Endothelial cell of hepatic sinusoid (primary cell): ENCODE results near the gene MSI2.

Experiments used
- in situ Hi-C: cut with HindIII; loops from 2 replicates; pipeline ENCODE4 v1.10.0; 2017; ENCODE audit warnings: low sequenced_read_pairs

Gene MSI2

DNA sequence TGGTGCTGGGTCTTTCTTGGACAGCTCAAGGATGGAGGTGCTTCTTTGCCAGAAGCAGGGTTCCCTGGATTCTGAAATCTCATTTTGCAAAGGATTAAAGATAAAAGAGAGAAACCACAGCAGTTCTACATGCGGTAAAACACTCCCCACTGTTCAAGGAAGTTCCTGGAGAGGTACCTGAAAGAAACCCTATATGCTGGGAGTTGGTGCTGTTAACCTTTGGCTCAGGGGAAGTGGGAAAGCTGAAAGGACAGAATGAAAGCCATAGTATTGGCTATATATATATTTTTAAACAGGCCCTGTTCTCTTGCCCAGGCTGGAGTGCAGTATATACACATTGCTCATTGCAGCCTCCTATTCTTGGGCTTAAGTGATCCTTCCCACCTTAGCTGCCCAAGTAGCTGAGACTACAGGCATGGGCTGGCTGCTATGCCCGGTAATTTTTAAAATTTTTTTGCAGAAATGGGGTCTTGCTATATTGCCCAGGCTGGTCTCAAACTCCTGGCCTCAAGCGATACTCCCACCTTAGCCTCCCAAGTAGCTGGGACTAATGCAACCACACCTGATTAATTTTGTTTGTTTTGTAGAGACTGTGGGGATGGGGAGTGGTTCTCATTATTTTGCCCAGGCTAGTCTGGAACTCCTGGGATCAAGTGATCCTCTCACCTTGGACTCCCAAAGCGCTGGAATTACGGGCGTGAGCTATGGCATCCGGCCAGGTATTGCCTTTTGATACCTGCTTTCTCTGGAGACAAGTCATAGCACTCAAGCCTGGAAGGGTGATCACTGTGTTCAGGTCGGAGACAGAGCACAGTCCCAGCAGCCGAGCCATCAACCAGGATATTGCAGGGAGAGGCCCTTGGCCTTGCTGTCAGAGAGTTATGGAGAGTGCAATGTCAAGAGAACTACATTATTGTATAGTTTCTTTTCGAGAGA is 55.2 kb downstream of the MSI2 start:
- in situ Hi-C loops, result no loop called here

DNA sequence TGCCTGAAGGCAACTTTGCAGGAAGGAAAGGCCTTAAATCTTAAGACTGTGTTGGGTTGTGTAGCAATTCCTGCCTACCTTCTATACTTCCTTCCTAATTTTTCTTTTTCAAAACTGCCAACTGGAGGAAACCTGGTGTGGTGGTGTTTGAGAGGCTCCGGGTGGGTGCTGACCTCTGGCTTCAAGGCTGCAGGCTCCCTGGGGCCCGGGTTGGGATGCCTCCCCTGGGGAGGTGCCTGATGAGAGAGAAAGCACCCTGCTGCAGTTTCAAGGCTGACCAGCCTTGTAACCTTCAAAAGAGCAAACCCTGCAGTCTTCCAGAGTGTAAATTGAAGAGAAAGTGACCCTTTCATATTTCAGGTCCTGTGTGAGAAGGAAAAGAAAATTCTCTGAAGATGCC is 55.9 kb downstream of the MSI2 start:
- in situ Hi-C loops, result no loop called here

DNA sequence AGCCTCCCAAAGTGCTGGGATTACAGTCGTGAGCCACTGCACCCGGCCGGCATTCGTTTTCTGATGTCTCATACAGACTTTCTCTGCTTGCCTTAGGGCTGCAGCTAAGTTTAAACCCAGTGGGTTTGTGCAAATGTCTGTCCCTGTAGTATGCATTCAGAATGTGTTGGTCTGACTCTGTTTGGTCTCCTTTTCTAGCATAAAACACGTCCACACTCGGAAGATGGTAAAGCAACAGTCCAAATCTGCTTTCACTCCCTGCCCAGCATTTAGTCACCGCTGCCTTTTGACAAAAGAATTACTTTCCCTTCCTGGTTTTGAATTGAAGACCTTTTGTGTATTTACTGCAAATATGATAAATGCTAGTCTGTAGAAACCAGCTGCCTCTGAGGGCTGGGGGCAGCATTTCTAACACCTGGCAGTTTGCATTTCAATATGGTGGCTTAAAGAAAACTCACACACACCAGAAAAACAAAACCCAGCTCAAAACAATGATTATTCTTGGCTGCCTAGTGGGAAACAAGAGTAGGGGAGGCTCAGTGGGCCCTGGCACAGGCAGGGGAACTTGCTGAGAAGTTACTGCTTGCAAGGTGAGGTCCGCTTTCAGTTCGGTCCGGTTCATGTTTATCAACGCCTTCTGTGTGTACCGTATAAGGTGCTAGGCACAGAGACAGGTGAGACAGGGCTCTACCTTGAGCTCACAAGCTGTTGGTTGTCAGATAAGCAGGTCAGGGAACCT is 56.9 kb downstream of the MSI2 start:
- in situ Hi-C loops, result no loop called here

DNA sequence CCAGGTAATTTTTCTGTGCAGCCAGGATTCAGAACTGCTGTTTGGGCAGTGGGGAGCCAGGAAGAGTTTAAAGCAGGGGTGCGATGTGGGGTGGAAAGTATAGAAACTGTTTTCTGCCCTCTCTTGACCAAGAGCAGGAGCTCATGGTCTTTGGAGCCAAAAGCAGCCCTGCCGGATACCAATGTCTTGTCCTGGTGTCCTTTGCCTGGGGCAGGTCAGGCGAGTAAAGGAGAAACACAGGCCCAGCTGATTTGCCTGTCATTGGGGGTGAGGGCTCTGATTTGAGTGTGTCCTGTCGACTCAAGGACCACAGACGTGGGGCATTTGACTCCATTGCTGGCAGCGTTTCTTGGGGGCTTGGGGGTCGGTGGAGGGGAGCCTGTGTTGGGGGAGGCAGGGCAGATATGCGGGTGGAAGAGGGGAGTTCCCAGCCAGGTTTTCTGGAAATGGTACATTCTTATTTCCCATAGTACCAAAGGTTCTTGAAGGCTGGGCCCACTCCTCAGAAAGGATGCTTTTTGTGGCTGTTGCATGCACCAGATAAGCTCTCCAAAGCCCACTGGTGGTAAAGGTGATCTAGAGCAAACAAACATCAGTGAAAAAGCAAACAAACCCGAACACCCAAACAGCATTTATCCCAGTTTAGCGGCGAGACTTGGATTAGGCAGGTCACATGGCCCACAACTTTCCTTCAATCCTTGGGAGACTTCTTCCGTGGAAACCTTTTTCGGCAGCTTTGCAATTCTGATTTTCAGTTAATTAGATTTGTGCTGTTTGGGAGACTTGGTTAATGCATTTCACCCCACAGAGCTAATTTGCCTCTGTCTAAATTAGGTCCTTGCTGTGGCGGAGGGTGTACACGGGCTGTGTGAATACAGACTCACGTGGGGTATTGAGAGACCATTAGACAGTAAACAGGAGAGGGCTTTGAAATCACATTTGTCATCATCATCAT is 59.0 kb downstream of the MSI2 start:
- in situ Hi-C loops, result loop anchor here (5.0 kb wide), 2 partner anchors 37 to 43 kb away; no protein-coding TSS in a partner anchor

DNA sequence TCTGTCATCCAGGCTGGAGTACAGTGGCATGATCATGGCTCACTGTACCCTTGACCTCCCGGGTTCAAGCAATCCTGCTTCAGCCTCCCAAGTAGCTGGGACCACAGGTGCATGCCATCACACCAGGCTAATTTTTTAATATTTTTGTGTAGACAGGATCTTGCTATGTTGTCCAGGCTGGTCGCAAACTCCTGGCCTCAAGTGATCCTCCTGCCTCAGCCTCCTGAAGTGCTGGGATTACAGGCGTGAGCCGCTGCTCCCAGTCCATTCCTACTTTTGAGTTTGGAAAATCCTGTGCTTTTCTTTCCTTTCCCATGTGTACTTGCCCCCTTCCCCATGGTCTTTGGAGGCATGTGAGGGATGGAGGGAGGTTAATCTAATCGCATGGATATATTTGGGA is 60.0 kb downstream of the MSI2 start:
- in situ Hi-C loops, result loop anchor here (5.0 kb wide), 2 partner anchors 36 to 44 kb away; no protein-coding TSS in a partner anchor

DNA sequence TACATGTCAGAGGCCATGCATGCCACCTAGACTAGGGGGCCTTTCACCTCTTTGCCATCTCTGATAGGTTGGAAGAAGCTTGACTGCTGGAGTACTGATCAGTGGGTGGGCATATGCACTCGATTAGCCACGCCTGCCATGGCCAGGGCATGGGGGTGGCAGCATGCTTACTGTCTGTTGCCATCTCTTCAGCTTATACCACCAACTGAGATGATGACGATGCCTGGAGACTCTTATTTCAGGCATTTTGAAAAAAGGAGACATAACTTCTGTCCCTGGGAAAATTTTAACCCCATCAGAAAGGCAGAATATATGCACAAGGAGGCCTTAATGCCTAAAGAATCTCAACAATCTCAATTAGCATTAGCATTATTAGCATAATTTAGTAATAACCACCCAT is 60.8 kb downstream of the MSI2 start:
- in situ Hi-C loops, result loop anchor here (5.0 kb wide), 2 partner anchors 35 to 45 kb away; no protein-coding TSS in a partner anchor

DNA sequence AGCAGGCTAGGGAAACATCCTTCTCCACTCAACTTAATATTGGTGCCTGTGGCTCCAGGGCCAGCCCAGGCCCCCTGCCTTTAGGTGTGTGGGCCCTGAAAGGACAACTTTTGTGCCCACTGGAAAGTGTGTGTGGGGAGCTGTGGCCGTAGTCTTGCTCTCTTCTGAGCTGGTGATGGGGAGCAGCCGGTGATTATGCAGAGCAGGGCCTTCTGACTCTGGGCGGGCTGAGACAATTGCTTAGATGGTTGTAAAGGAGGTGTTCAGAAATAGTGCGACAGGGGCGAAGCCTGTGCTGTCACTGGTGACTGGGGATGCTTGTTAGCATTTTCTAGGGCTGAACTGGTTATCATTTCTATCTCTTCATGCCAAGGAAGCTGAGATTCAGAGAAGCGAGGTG is 62.6 kb downstream of the MSI2 start:
- in situ Hi-C loops, result loop anchor here (5.0 kb wide), 2 partner anchors 33 to 47 kb away; no protein-coding TSS in a partner anchor

DNA sequence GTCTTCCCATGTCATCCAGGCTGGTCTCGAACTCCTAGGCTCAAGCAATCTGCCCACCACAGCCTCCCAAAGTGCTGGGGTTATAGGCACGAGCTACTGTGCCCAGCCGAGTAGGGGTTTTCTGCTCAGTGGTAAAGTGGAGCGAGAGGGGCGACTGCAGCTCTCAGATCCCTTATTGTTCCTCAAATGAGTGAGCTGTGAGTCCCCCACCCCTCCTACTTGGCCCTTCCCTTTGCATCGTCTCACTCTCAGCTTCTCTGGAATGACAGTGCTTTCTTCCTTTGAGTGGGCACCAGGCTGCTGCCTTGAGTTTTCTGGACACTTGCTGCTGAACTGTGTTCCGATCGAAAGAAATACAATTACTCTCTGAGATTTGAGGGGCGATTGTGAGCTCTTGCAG is 63.5 kb downstream of the MSI2 start:
- in situ Hi-C loops, result loop anchor here (5.0 kb wide), 2 partner anchors 32 to 48 kb away; no protein-coding TSS in a partner anchor

DNA sequence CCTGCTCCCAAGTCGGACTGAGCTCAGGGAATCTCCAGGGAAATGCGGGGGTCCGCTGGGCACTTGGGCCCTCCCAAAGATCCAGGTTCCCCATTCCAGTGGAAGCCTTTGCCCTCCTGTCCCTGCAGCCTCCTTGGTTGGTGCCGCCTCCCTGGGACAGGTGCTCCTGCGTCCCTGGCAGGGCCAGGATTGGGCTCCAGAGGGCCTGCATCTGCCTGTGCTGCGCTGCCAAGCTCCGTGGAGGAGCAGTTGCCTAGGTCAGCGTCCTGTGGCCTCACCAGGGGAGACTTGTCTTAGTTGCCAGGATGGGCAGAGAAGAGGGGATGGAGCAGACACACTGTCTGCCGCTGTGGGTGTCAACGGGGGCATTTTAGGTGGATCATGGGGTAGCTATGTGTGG is 67.1 kb downstream of the MSI2 start:
- in situ Hi-C loops, result no loop called here

DNA sequence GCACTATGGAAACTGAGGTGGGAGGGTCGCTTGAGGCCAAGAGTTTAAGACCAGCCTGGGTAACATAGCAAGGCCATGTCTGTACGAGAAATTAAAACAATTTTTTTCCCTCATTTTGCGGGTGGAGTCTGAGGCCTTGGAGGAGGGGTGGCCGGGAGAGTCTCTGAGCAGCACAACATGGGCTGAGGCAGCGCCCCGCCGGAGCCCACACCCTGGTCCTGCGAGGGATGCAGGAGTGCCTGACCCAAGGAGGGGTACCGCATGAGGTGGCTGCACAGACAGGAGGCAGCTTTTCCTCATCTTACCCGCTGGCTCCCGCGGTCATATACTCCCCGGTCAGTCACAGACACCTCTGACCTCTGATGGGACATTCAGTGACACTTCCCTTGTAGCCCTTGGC is 67.7 kb downstream of the MSI2 start:
- in situ Hi-C loops, result no loop called here

DNA sequence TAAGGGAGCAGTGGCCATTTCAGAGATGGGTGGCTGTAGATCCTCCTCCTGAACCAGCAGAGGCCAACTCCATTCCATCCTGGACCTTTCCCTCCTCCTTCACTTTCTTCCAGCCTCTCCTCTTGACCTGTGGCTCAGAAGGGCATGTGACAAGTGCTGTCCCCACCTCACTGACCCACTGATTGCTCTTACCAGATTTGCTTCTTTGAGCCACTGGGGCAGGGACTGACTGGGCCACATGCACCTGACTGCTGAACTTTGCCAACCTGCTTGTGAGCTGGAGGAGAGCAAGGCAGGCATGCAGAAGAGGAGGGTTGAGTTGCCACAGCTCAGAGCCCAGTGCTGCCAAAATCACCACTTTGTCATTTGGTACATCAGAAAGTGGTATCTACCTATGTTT is 68.3 kb downstream of the MSI2 start:
- in situ Hi-C loops, result no loop called here

DNA sequence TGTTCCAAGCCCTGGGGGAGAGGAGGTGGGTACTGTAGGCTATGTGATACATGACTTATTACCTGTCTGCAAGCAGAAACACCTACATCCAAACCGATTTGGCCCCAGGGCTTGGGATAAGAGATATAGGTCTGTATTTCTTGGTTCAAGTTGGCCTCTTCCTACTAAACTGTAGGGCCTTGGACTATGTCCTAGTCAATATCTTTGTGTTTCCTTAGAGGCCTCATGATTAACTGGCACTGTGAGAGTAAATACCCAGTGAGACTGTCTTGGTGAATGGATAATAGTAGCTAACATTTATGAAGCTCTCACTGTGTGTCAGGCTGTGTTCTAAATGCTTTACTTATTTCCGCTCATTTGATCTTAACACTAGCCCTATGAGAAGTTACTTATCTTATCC is 70.0 kb downstream of the MSI2 start:
- in situ Hi-C loops, result no loop called here

DNA sequence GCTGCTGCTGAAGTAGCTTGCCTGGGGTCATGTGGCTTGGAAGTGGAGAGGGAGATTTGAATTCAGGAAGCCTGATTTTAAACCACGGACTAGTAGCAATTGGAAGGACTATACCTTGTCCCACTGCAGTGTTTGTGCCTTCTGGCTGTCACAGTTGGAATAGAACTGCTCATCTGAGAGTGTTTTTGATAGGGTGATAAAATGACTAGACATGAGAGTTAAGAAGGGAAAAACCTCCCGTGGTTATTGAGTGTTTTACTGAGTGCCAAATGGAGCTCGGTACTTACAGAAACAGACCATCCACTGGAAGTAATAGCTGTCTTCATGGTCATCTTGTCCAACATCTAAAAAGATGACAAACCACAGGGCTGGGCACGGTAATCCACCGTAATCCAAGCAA is 70.4 kb downstream of the MSI2 start:
- in situ Hi-C loops, result no loop called here

DNA sequence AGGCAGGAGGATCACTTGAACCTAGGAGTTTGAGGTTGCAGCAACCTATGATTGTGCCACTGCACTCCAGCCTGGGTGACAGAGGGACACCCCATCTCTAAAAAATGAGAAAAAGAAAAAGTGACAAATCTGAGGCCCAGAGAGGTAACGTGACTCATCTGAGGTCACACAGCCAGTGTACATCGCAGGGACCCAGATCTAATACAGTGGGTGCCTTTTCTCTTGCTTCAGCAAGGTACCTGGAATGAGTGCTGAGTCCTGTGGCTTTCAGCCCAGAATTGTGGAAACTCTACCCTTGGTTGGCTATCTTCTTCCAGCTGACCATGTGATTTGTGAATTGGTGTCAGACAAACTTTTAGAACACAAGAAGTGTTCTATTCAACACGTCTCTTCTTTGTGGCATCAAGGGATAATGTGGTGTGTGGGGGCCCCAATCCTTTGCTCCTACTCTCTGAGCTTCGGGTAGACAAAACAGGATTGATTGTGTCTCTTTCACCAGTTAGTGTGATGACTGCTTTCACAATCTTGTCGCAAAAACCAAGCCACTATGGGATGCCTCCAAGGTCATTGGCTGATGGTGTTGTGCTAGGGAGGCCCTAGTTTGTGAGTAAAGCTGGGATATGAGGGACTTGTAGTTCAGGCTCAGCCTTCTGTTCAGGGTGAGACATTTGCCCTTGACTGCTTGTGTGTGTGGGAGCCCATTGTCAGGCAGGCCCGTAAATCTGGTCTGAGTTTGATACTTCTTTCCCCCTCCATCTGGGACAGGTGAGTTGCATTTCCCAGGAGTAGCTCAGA is 71.0 kb downstream of the MSI2 start:
- in situ Hi-C loops, result no loop called here

DNA sequence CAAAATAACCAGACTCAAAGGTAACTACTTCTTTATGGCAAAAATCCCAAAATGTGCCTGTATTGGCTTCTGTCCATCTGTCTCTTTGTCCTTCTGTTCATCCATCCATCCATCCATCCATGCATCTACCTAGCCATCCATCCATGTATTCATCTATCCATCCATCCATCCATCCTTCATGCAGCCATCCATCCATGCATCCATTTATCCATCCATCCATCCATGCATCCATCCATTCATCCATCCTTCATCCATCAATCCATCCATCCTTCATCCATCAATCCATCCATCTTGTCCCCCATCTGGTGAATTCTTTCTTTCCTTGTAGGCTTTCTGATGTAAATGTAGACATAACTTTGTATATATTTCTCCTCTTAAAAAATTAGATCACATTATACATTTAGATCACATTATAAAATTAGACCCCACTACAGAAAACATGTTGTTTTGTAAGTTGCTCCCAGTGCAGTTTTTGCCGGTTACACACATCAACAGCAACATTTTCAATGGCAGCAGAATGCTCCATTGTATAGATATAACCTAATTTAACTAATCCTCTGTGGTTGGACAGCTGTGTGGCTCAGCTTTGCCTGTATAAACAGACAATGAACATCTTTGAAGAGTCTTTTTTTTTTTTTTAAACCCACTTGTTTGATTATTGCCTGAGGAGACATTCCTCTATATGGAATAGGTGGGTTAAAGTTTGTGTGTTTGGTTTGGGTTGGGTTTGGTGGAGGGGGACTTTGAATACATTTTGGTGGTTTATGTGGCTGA is 72.0 kb downstream of the MSI2 start:
- in situ Hi-C loops, result no loop called here

DNA sequence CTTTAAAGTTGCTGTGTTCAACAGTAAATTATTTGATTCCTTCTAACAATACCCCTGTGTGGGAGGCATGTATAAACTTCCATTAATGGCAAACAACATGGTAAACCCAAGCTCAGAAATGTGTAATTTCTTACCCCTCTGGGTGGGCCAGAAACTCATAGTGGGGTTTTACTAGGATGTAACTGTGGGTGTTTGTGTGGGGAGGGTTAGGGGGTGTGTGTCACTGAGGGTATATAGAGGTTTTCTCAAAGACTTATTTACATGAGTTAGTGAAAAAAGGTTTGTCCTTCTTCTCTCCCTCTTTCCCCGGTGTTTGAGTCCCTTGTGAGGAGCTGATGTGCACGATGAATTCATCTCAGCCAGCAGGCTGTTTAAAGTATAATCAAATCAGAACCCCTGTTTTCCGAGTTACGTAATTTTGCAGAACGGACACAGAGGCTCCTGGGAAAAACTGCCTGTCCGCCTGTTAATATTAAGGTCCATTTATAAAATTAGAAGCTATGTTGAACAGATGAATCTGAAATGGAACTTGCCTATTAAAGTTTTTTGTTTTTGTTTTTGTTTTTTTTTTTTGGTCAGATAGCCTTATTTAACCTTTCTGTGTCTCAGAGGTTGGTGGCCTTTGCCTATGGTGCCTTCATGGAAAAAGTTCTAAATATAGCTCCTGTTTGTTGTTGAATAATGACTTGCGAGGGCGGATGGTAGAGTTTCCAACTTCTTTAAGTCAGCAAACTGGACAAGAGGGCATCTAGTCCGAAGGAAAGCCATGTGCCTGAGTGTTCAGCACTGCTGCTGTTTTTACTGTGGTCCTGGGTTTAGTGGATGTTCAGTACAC is 73.3 kb downstream of the MSI2 start:
- in situ Hi-C loops, result loop anchor here (5.0 kb wide), 2 partner anchors 42 to 73 kb away; no protein-coding TSS in a partner anchor

DNA sequence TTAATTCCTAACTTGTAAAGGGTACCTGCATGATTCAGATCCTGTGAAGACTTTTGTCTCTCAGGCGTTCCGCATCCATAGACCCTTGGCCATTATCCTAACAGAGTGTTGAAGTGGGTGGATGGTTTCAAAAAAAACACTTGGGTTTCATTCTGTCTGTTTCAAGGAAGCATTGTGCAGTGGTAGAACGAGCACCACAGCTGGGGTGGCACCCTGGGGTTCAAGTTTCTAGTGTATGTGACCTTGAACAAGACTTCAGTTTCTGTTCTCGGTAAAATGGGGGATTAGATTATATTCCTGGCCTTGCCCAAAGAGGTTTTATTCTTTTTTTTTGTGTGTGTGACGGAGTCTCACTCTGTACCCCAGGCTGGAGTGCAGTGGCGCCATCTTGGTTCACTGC is 74.3 kb downstream of the MSI2 start:
- in situ Hi-C loops, result loop anchor here (5.0 kb wide), 2 partner anchors 43 to 72 kb away; no protein-coding TSS in a partner anchor

DNA sequence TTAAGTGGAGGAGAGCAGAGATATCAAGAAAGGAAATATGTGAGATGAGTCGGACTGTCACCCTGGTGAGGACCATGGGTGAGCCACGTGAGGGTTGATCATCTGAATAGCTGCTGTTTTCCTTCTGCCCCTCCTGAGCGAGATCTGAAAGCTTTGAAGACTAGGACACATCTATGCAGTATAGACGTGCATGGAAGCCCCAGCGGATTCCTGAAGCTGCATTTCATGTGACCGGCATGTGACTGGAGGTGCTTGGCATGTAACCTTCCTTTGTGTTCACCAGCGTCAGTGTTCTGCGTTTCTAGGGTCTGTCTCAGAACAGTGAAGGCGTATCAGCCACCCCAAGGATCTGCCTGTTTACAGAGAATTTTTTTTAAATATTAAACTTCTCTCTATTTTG is 75.1 kb downstream of the MSI2 start:
- in situ Hi-C loops, result loop anchor here (5.0 kb wide), 2 partner anchors 44 to 71 kb away; no protein-coding TSS in a partner anchor
